K562 (cell line): ENCODE results near the gene ACTL8.

Source experiments
- BCL6 ChIP-seq: fragments of 250-450 bp; sonication (Bioruptor Pico); IDR thresholded peaks from 2 replicates; pipeline ENCODE4 v1.4.0; 2020
- CHD2 ChIP-seq: IDR thresholded peaks from 2 replicates; pipeline ENCODE4 v1.6.1; 2011; ENCODE audit warnings: low read depth, low read length
- ETV5 ChIP-seq: sonication (generic); formaldehyde crosslinking; IDR thresholded peaks from 2 replicates; pipeline ENCODE4 v1.4.0; 2020; ENCODE audit warnings: low read depth, mild to moderate bottlenecking, missing genetic modification reagents
- ZNF668 ChIP-seq: fragments of 250-450 bp; sonication (Bioruptor Pico); IDR thresholded peaks from 2 replicates; pipeline ENCODE4 v1.8.0; 2022; ENCODE audit warnings: mild to moderate bottlenecking, inconsistent platforms
- TF ChIP-seq, protein P1 (sequence below): sonication (generic); formaldehyde crosslinking; IDR thresholded peaks from 2 replicates; pipeline ENCODE4 v1.8.0; 2022; ENCODE audit warnings: mild to moderate bottlenecking, missing genetic modification reagents, borderline replicate concordance
- TF ChIP-seq, protein P2 (sequence below): sonication (generic); formaldehyde crosslinking; IDR thresholded peaks from 2 replicates; pipeline ENCODE4 v1.5.0; 2020; ENCODE audit warnings: missing genetic modification reagents
- TF ChIP-seq, protein P3 (sequence below): sonication (generic); formaldehyde crosslinking; IDR thresholded peaks from 2 replicates; pipeline ENCODE4 v1.8.0; 2023; ENCODE audit warnings: mild to moderate bottlenecking, missing genetic modification reagents
- TF ChIP-seq, protein P4 (sequence below): fragments of 150-350 bp; IDR thresholded peaks from 2 replicates; pipeline ENCODE4 v1.6.1; 2014; ENCODE audit warnings: low read depth, mild to moderate bottlenecking, low read length, borderline replicate concordance

DNA sequence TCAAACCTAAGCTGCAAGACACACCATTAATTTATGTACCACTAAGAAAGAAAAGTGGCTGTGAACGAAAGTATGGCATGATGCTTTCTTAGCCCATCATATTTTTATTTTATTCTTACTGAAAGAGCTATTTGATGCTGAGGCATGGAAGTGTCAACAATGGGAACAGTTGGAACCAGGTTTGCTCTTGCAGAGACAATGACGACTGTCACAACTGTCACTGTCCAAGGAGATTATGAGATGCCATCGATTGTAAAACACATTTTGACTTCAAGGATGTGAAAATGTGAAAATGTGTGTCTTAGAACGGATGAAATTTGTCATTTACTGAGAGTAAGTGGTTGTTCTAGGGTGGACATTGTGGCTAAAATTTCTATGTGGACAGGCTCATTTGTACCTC, 2.8 kb upstream of the ACTL8 start:
- no peak for TF ChIP-seq ZNF668 (CRISPR knock-in tag)
- TF ChIP-seq ETV5 (CRISPR knock-in tag) = no peak
- TF ChIP-seq, protein P1, sequence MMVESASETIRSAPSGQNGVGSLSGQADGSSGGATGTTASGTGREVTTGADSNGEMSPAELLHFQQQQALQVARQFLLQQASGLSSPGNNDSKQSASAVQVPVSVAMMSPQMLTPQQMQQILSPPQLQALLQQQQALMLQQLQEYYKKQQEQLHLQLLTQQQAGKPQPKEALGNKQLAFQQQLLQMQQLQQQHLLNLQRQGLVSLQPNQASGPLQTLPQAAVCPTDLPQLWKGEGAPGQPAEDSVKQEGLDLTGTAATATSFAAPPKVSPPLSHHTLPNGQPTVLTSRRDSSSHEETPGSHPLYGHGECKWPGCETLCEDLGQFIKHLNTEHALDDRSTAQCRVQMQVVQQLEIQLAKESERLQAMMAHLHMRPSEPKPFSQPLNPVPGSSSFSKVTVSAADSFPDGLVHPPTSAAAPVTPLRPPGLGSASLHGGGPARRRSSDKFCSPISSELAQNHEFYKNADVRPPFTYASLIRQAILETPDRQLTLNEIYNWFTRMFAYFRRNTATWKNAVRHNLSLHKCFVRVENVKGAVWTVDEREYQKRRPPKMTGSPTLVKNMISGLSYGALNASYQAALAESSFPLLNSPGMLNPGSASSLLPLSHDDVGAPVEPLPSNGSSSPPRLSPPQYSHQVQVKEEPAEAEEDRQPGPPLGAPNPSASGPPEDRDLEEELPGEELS = no peak
- no peak for TF ChIP-seq CHD2
- TF ChIP-seq, protein P2, sequence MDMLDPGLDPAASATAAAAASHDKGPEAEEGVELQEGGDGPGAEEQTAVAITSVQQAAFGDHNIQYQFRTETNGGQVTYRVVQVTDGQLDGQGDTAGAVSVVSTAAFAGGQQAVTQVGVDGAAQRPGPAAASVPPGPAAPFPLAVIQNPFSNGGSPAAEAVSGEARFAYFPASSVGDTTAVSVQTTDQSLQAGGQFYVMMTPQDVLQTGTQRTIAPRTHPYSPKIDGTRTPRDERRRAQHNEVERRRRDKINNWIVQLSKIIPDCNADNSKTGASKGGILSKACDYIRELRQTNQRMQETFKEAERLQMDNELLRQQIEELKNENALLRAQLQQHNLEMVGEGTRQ (CRISPR knock-in tag) = no peak
- TF ChIP-seq BCL6 (CRISPR knock-in tag) = no peak
- TF ChIP-seq, protein P3, sequence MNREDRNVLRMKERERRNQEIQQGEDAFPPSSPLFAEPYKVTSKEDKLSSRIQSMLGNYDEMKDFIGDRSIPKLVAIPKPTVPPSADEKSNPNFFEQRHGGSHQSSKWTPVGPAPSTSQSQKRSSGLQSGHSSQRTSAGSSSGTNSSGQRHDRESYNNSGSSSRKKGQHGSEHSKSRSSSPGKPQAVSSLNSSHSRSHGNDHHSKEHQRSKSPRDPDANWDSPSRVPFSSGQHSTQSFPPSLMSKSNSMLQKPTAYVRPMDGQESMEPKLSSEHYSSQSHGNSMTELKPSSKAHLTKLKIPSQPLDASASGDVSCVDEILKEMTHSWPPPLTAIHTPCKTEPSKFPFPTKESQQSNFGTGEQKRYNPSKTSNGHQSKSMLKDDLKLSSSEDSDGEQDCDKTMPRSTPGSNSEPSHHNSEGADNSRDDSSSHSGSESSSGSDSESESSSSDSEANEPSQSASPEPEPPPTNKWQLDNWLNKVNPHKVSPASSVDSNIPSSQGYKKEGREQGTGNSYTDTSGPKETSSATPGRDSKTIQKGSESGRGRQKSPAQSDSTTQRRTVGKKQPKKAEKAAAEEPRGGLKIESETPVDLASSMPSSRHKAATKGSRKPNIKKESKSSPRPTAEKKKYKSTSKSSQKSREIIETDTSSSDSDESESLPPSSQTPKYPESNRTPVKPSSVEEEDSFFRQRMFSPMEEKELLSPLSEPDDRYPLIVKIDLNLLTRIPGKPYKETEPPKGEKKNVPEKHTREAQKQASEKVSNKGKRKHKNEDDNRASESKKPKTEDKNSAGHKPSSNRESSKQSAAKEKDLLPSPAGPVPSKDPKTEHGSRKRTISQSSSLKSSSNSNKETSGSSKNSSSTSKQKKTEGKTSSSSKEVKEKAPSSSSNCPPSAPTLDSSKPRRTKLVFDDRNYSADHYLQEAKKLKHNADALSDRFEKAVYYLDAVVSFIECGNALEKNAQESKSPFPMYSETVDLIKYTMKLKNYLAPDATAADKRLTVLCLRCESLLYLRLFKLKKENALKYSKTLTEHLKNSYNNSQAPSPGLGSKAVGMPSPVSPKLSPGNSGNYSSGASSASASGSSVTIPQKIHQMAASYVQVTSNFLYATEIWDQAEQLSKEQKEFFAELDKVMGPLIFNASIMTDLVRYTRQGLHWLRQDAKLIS (CRISPR knock-in tag) = no peak
- TF ChIP-seq, protein P4, sequence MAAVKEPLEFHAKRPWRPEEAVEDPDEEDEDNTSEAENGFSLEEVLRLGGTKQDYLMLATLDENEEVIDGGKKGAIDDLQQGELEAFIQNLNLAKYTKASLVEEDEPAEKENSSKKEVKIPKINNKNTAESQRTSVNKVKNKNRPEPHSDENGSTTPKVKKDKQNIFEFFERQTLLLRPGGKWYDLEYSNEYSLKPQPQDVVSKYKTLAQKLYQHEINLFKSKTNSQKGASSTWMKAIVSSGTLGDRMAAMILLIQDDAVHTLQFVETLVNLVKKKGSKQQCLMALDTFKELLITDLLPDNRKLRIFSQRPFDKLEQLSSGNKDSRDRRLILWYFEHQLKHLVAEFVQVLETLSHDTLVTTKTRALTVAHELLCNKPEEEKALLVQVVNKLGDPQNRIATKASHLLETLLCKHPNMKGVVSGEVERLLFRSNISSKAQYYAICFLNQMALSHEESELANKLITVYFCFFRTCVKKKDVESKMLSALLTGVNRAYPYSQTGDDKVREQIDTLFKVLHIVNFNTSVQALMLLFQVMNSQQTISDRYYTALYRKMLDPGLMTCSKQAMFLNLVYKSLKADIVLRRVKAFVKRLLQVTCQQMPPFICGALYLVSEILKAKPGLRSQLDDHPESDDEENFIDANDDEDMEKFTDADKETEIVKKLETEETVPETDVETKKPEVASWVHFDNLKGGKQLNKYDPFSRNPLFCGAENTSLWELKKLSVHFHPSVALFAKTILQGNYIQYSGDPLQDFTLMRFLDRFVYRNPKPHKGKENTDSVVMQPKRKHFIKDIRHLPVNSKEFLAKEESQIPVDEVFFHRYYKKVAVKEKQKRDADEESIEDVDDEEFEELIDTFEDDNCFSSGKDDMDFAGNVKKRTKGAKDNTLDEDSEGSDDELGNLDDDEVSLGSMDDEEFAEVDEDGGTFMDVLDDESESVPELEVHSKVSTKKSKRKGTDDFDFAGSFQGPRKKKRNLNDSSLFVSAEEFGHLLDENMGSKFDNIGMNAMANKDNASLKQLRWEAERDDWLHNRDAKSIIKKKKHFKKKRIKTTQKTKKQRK = no peak
